ENCODE measurements around the gene OLFML2B.

DNA sequence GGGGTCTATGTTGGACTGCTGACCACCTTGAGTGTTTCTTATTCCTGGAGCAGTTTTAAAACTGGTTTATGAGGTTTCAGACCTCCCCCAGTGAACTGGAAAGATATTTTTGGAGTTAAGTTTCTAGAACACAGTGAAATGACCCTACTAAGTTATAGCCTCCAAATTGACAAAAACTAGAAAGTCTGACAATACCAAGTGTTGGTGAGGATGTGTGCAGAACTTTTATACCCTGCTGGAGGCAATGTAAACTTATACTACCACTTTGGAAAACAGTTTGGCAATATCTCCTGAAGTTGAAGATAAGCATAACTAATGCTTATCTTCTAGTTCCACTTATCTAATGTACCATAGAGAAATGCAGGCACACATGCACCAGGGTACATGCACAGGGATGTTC is 10.4 kb downstream of the OLFML2B start:
- TF ChIP-seq CTCF (IDR thresholded peaks at IDR 0.05; ENCODE audit: low read depth, low read length, poor library complexity, severe bottlenecking) (no peak), EZH2phosphoT487 (IDR thresholded peaks at IDR 0.05; ENCODE audit: borderline replicate concordance, low read length) (no peak)
